Keratinocyte (primary cell): ENCODE data around the gene PTPDC1.

Experiments
- CTCF ChIP-seq, 3 experiments: IDR thresholded peaks in 1 of 3; conservative IDR thresholded peaks in 1 of 3; optimal IDR thresholded peaks in 1 of 3; 2 replicates in 2 of 3; 3 replicates in 1 of 3; pipeline versions ENCODE3 to v1.5.1; 2011; ENCODE audit warnings: low read length in 3 of 3, mild to moderate bottlenecking in 3 of 3, moderate library complexity in 2 of 3, control low read depth in 1 of 3, inconsistent platforms in 1 of 3; ENCODE audit not compliant: insufficient read depth in 2 of 3; ENCODE audit errors: extremely low read depth in 1 of 3
- EZH2 ChIP-seq: IDR thresholded peaks from one replicate; pipeline ENCODE4 v1.6.1; 2012; ENCODE audit warnings: inconsistent platforms, mild to moderate bottlenecking, low read length, moderate library complexity

GRCh38 chr9:94054716-94055115 is 29.5 kb upstream of the PTPDC1 start:
- TF ChIP-seq EZH2 (no peak), CTCF (optimal IDR thresholded peaks at IDR 0.05 in 1 of 3, IDR thresholded peaks at IDR 0.05 in 1 of 3, conservative IDR thresholded peaks at IDR 0.05 in 1 of 3; ENCODE audit: extremely low read depth in 1 of 3, insufficient read depth in 2 of 3, low read length in 3 of 3) (no peak)
